ENCODE data around the gene MC2R. TPM values are rescaled to one million over a fixed set of nuclear protein-coding genes. Genes with fewer than 3 reads are reported as not detected.

Gene MC2R
- total RNA-seq, 2 donors from 2014 or later: not detected

DNA sequence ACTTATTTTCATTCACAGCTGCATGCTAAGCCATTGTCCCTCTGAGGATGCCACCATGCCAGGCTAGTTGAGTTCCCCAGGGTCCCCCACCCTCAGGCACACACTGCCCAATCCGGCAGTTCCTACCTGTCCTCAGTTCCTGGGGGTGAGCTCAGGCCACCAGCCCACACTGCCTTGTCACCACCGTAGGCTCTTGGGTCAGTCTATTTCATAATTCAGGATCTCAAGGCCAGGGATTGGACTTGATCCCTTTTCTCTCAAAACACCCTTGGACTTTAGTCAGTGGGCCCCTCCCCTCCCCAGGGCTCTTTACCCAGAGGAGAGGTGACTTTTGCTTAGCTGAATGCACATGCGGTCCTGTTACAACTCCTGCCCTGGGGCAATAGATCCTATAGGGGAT is 18.7 kb upstream of the MC2R start:
- H3K27me3 ChIP-seq (replicated peaks; ENCODE audit: insufficient read depth): no peaks in the 10 kb centered on the region
- TF ChIP-seq CTCF (IDR thresholded peaks at IDR 0.05): no peak
- H3K9me3 ChIP-seq: no peaks in the 10 kb centered on the region
- DNase-seq (ENCODE audit: low spot score) (no peak), ATAC-seq (ENCODE audit: insufficient number of reproducible peaks, low FRiP score, low read depth) (no peak)
- H3K4me1 ChIP-seq (ENCODE audit: control insufficient read depth in 1 of 2, low read depth in 2 of 2): no peaks in the 10 kb centered on the region
- no peak overlapping the region for H3K4me3 ChIP-seq
- H3K27ac ChIP-seq: no peak overlapping the region
- no peaks in the 10 kb centered on the region for H3K36me3 ChIP-seq

DNA sequence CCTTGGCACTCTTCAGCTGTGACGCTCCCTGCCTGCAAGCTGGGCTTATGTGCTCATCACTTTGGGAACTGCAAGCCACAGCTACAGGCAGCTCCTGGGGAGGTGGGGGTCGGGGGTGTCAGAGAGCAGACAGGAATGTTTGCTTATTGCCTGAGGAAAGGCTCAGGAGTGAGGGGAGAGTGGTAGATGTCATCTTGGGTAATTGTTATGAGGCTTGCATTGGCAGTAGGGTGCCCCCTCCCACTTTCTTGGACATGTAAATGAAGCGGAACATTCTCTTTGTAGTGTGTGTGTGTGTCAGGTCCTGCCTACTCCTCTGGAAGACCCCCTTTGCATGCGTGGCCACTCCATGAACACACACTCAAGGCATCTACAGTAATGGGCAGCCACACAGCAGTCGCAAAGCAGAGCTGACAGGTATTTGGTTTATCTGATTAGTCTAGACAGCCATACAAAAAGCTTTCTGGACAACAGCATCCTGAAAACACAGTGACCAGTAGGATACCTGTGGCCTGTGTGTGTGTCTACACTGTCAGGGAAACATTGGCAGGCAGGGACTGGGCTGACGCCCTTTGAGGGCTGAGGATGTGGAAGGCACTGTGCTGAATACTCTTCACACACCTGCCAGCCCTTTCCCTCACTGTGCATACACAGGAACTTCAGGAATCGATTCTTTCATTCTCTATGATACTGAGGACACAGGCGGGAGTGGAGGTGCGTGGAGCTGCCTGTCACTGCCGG is 17.1 kb upstream of the MC2R start:
- DNase-seq (ENCODE audit: low spot score) (no peak), ATAC-seq (ENCODE audit: insufficient number of reproducible peaks, low FRiP score, low read depth) (no peak)
- no peak overlapping the region for H3K4me3 ChIP-seq
- H3K27me3 ChIP-seq (replicated peaks; ENCODE audit: insufficient read depth): no peaks in the 10 kb centered on the region
- TF ChIP-seq CTCF (IDR thresholded peaks at IDR 0.05): no peak
- H3K4me1 ChIP-seq (ENCODE audit: control insufficient read depth in 1 of 2, low read depth in 2 of 2): no peaks in the 10 kb centered on the region
- H3K9me3 ChIP-seq: no peaks in the 10 kb centered on the region
- no peak overlapping the region for H3K27ac ChIP-seq
- no peaks in the 10 kb centered on the region for H3K36me3 ChIP-seq

DNA sequence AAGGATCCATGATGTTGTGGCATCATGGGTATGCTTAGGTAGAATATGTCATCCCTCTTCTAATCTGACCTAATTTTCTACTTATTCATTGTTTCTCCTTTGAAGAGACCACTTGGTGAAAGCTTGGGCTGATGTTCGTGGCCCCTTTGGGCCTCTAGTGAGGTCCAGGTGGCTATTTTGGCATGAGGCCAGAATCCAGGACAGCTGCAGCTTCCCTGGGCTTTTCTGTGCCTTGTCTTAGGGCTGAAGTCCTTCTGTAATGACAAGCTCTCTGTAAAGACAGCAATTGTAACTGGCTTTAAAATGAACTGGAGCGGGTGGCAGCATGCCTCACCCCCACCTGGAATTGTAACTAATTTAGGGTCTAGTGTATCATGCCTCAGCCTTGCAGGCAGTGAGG is 15.6 kb upstream of the MC2R start:
- no peak for TF ChIP-seq CTCF (IDR thresholded peaks at IDR 0.05)
- ATAC-seq (ENCODE audit: insufficient number of reproducible peaks, low FRiP score, low read depth) (no peak), DNase-seq (ENCODE audit: low spot score) (no peak)
- H3K27me3 ChIP-seq (replicated peaks; ENCODE audit: insufficient read depth): no peaks in the 10 kb centered on the region
- H3K9me3 ChIP-seq: no peaks in the 10 kb centered on the region
- no peaks in the 10 kb centered on the region for H3K4me1 ChIP-seq (ENCODE audit: control insufficient read depth in 1 of 2, low read depth in 2 of 2)
- H3K27ac ChIP-seq: no peak overlapping the region
- H3K4me3 ChIP-seq: no peak overlapping the region
- no peaks in the 10 kb centered on the region for H3K36me3 ChIP-seq

DNA sequence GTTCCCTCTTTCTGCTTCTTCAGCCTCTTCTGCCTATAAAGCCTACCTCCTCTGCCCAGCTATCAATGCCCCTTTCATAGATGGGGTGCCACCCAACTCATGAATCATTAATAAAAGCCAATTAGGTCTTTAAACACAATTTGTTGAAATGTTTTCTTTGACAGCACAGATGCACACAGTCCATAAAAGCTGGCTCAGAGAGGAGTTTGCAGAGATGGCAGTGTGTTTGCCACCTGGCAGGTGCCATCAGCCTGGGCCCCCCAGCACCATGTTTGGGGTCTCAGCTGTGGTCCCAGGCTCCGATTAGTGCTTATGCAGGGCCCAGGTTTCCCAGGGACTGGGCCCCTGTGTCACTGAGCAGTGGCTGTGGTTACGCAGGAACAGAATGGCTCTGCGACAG is 7.9 kb upstream of the MC2R start:
- H3K36me3 ChIP-seq: no peaks in the 10 kb centered on the region
- no peak for TF ChIP-seq CTCF (IDR thresholded peaks at IDR 0.05)
- H3K4me1 ChIP-seq (ENCODE audit: control insufficient read depth in 1 of 2, low read depth in 2 of 2): no peaks in the 10 kb centered on the region
- no peaks in the 10 kb centered on the region for H3K9me3 ChIP-seq
- DNase-seq (ENCODE audit: low spot score) (no peak), ATAC-seq (ENCODE audit: insufficient number of reproducible peaks, low FRiP score, low read depth) (no peak)
- no peaks in the 10 kb centered on the region for H3K27me3 ChIP-seq (replicated peaks; ENCODE audit: insufficient read depth)
- H3K4me3 ChIP-seq: no peak overlapping the region
- no peak overlapping the region for H3K27ac ChIP-seq

DNA sequence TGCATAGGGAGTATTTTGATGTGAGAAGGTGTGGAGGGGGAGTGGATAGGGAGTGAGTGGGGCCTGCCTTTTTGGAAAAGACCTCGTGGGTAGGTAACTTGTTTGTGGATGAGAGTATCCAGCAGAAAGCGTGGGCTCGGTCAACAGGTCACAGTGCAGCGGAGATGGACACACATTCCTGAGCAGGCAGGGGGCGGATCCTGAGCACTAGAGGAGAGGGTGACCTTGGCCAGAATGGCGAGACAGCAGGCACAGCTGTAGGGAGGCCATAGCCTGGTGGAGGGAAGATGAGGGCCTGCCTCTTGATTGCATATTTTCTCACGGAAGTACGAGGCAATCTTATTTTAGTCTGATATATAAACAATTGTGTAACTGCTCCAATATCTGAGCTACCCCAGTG is 3.6 kb upstream of the MC2R start:
- H3K4me1 ChIP-seq (ENCODE audit: control insufficient read depth in 1 of 2, low read depth in 2 of 2): no peaks in the 10 kb centered on the region
- DNase-seq (ENCODE audit: low spot score): no peak
- no peak for ATAC-seq (ENCODE audit: insufficient number of reproducible peaks, low FRiP score, low read depth)
- H3K9me3 ChIP-seq: no peaks in the 10 kb centered on the region
- no peak overlapping the region for H3K4me3 ChIP-seq
- no peaks in the 10 kb centered on the region for H3K27me3 ChIP-seq (replicated peaks; ENCODE audit: insufficient read depth)
- no peaks in the 10 kb centered on the region for H3K36me3 ChIP-seq
- TF ChIP-seq CTCF (IDR thresholded peaks at IDR 0.05): no peak
- H3K27ac ChIP-seq: no peak overlapping the region
